Thyroid gland (tissue), 4 donors: ENCODE measurements around the gene ANKMY1.

ENCODE experiments used
- CTCF ChIP-seq, 6 experiments: fragments of 200-600 bp in 3 of 6; fragments of 450-650 bp in 3 of 6; sonication (generic) in 3 of 6; IDR thresholded peaks; one replicate each; pipeline ENCODE4 v1.5.1; 2016 to 2019; ENCODE audit warnings: antibody characterized with exemption in 6 of 6, mild to moderate bottlenecking in 2 of 6, inconsistent platforms in 1 of 6, moderate library complexity in 1 of 6
- POLR2A ChIP-seq, 2 donors: fragments of 450-650 bp; IDR thresholded peaks; one replicate each; pipeline ENCODE4 v1.6.1; 2017; ENCODE audit warnings: antibody characterized with exemption in 2 of 2, mild to moderate bottlenecking in 2 of 2, moderate library complexity in 1 of 2

DNA sequence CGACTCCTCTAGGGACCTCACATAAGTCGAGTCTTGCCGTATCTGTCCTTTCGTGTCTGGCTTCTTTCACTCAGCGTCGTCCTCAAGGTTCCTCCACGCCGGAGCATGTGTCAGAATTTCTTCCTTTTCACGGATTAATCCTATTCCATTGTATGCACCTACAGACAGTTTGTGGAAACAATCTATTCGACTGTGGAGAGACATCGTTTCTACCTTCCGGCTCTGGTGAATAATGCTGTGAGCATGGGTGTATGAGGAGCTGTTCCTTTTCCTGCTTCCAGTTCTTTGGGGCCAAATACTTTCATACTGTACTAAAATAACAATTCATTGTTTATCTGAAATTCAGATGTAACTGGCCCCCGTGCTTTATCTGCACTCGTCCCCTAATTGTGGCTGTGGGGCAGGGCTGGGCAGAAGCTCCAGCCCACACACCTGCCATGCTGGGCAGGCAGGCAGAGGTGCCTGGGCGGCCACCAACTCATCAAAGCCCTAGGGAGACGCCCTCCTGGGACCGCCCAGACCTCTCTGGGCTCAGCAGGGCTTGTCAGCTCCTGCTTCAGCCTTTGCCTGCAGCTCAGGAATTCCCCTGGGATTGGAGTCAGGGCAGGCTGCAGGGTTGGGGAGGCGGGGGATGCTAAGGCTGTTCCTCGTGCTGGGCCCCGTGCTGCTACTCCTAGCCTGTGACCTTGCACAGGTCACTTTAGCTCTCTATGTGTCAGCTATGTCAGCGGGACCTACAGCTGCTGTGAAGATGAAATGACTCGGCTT is 107.8 kb downstream of the ANKMY1 start:
- TF ChIP-seq CTCF (IDR thresholded peaks at IDR 0.05), result no peak
- no peak for TF ChIP-seq POLR2A (IDR thresholded peaks at IDR 0.05)
